22Rv1 (cell line): Measurements from ENCODE around the gene SYT15B.
"Not testable (repeated sequence)": the region's sequence is repeated elsewhere in the genome, so short reads cannot be mapped to it uniquely, and the experiment has no call there.

ENCODE experiments used
- H3K27ac ChIP-seq: fragments of 450-650 bp; 2 replicates; pipeline ENCODE4 v1.5.1; 2017

Gene SYT15B

GRCh38 chr10:47730911-47731310 lies 32.5 kb downstream of the SYT15B start:
- not testable (repeated sequence) for H3K27ac ChIP-seq

GRCh38 chr10:47725740-47726139 lies 37.7 kb downstream of the SYT15B start:
- H3K27ac ChIP-seq = not testable (repeated sequence)

GRCh38 chr10:47725047-47725446 lies 38.3 kb downstream of the SYT15B start:
- not testable (repeated sequence) for H3K27ac ChIP-seq

GRCh38 chr10:47724119-47724518 lies 39.3 kb downstream of the SYT15B start:
- H3K27ac ChIP-seq = not testable (repeated sequence)

GRCh38 chr10:47723362-47723761 lies 40.0 kb downstream of the SYT15B start:
- H3K27ac ChIP-seq = not testable (repeated sequence)

GRCh38 chr10:47717011-47717769 lies 46.2 kb downstream of the SYT15B start:
- H3K27ac ChIP-seq = not testable (repeated sequence)
